HG03439 (cell line): ENCODE results near the gene CEP104.

Experiments used
- ATAC-seq: cut with Tn5 transposase; IDR thresholded peaks from one replicate; pipeline ENCODE4 v1.9.1; 2021; ENCODE audit warnings: mild to moderate bottlenecking, moderate library complexity; ENCODE audit not compliant: unreplicated experiment

Gene CEP104

DNA sequence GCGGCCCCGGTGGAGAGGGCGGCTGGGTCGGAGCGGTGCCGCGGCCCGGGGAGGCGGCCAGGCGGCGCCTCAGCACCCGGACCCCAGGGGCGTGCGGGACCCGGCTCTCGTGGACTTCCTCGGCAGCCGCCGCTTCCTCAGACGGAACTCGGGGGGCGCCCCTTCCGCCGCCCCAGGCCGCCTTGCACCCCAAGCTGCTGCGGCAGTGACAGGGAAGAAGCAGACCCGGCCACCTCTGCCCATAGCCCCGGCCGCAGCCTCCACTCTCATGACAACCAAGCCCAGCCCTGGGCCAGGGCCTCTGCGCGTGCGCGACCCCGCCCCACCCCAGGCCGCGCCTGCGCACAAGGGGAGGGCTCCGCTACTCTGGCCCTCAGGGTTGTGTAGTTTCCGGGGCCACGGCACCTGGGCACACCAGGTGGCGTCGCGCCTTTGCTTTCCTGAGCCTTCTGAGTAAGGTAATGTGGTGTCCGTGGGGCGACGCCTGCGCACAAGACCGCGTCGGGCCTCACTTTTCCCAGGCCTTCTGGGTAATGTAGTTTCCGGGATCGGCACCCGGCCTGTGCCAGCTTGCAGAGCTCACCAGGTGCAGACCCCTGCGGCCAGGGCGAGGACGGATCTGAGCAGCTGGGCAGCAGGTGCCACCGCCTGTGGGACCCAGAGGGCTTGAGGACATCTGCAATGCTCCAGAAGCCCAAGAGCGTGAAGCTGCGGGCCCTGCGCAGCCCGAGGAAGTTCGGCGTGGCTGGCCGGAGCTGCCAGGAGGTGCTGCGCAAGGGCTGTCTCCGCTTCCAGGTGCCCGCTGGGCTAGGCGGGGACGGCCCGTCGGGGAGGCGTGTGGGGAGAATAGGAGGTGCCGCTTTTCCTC, at the start of gene CEP104, which contains the start of gene DFFB:
TSS of gene CEP104 (minus strand) at position 289 of the 868 bp plus-strand sequence. CDS start 4,804 bp downstream, outside the sequence.
TSS of gene DFFB (plus strand) at position 554 of the 868 bp plus-strand sequence. CDS start at position 682, 128 bp downstream.
- peak; percentile 96 for ATAC-seq

- no peak for ATAC-seq
Observed at GRCh38 chr1:3906672-3907020, 49.6 kb upstream of the CEP104 start.

DNA sequence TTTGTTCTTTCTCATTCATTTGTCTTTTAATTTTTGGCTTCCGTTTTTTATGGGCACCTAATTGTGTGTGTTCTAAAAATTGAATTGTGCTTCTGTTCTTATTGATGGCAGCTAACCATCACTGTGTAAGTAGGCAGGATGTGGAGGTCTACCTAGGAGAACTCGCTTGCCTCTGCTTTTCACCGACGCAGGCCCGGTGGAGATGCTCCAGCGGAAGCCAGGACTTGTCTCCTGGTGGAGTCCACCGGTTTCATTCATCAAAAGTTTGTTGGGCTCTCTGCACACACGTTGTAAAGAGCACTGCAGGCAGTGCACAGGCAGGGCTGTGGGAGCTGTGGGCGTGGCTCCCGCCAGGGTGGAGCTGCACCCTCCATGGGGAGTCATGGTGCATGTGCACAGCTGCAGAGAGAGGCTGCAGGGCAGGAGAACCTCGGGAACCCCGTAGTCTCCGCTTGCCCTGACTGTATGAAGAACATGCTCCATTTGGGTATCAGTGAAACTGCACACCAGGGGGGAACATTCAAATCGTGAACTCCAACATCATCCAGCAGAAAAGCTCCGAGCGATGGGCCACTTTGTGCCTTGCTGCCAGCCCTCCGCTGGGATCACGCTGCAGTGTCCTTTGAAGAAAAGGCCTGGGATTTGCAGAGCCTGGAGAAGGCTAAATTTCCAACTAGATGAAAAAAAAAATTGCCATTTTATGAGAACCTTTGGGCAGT, 49.1 kb upstream of the CEP104 start:
- ATAC-seq, result no peak

GRCh38 chr1:3905266-3905952, 48.4 kb upstream of the CEP104 start:
- no peak for ATAC-seq

GRCh38 chr1:3904843-3905185, 47.8 kb upstream of the CEP104 start:
- ATAC-seq, result no peak

GRCh38 chr1:3904006-3904842, 47.2 kb upstream of the CEP104 start:
- no peak for ATAC-seq

DNA sequence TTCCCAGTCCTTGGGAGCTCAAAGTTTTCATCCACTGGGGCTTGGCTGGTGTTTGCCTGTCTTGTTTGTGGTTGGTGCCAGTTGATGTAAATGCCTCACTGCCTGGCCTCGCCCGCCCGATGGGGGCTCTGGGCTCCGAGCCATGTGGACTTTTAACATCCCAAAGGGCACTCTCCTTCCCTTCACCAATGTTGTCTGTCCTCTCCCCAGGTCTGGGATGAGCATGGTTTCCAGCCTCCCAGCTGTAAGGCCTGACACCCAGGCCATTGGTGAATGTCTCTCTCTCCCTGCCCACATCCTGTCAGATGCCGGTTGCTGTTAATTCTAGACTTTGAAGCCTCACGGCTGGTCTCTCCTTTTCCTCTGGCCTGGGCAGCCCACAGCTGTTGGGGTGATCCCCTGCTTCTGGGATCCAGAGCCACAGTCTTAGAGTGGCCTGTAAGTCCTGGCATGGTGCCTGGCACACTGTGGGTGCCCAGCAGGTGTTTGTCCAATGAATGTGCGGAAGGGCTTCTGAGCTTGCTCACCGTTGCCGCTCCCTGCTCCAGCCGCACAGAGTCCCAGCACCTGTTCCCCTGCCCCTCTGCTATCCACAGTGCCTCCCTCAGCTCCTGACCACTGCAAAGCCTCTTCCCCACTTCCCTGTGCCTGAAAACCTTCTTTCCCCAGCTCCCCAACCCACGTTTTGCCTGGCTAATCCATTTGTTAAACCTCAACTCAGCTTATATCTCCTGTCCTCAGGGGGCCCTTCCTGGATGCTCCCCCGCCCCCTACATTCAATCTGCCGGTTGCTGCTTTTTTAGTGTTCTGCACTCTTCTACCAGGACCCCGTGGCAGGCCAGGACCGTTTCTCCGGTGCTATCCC, 46.4 kb upstream of the CEP104 start:
- ATAC-seq, result no peak

DNA sequence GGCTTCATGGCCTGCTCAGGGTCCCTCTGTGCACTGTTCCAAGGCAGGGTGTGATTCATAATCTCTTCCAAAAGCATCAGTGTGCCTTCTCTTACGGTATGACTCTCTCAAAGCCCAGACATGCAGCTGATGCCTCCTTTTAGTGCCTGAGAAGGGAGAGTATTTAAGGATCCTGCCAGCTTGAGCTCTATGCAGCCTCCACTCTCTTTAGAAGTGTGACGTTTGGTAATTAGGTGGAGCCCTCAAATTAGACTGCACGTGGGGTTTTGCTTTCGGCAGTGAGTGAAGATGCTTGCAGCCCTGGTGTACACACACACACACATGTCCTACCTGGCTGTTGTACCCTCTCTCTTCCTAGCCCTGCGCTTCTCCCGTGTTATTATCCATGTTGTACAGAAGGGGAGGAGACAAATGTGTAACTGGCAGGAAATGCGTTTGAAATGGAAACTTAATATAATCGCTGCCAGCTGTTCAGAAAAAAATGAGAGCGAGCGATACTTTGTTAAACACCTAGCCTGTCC, 45.6 kb upstream of the CEP104 start:
- ATAC-seq, result no peak

- ATAC-seq, result no peak
Observed at GRCh38 chr1:3902111-3902511, 45.1 kb upstream of the CEP104 start.

DNA sequence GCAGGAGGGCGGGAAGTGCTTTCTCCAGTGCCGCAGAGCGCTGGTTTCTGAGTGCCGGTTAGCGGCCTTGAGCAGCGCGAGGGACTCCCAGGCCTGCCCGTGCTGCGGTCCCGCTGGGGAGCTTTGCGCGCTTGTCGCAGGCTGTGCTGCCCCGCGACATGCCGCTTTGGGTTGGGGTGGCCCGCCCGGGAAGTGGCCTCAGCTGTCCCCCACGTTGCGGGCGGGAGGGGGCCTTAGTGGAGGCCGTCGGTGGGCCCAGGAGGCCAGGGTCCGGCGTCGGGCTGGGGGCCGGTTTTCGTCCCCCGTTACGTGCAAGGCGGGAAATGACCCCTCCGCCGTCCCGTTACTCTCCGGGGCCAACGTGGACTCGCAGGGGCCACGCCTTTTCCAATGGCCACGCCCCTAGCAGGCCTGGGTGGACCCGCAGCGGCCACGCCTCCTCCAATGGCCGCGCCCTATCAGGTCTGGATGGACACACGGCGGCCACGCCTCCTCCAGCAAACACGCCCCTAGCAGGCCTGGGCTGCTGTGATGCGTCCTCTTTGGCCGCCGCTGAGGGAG, 44.0 kb upstream of the CEP104 start:
- peak; percentile 60 for ATAC-seq

GRCh38 chr1:3900150-3900968, 43.3 kb upstream of the CEP104 start, which contains the start of gene C1orf174:
Gene C1orf174 (minus strand): TSS chr1:3900272. CDS start chr1:3900186, 86 bp downstream.
- peak; percentile 66 for ATAC-seq

DNA sequence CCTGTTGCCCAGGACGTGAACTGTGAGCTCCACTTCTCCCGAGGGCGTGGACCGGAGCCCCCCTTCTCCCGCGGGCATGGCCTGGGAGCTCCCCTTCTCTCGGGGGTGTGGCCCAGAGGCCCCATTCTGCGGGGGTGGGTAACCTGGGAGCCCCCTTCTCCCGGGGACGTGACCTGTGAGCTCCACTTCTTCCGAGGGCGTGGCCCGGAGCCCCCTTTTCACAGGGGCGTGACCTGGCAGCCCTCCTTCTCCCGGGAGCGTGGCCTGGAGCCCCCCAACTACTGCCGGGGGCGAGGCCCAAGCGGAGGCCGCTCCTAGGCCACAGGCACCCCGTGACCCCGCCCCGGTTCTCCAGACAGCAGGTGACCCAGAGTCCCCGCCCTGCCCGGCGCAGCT, 42.7 kb upstream of the CEP104 start:
- ATAC-seq, result peak; percentile 5

- ATAC-seq, result no peak
Observed at GRCh38 chr1:3898994-3899753, 42.2 kb upstream of the CEP104 start.

DNA sequence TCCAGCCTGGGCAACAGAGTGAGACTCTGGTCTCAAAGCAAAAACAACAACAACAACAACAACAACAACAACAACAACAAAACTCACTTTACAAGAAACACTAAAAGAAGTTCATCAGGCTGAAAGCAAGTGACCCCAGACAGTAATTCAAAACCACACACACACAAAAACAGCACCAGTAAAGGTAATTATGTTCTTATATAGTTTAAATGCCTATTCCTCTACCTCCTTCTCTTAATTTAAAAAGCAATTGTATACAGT, 41.4 kb upstream of the CEP104 start:
- ATAC-seq, result no peak

DNA sequence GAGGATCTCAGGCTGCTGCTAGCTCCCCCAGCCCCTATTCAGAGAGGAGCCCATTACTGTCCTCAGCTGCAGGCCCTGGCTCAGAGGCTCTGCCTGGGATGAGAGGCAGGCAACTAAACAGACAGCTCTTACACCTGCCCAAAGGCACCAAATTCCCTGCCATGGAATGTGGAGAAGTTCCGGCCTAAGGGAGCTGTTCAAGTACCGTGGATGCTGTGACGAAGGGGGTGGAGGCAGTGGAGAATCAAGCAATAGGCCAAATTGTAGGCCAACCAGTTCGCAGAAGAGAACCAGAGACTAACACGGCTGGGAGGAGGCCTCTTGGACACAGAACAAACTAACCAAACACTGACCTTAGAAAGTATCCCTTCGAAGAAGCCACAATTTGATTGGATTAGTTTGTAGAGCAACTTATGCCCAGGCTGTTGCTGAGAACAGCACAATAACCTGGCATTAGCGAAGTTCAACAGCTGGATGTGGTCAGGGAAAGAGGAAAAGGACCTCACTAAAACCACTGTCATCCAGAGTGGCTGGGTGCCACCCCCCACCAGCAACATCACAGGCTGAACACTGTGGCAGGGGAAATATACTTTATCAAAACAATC, 39.5 kb upstream of the CEP104 start:
- no peak for ATAC-seq

GRCh38 chr1:3895951-3896325, 38.9 kb upstream of the CEP104 start:
- ATAC-seq, result no peak

GRCh38 chr1:3895279-3895950, 38.4 kb upstream of the CEP104 start:
- ATAC-seq, result no peak
